GF-D8 (cell line): Measurements from ENCODE around the gene OR2B2.
A peak's percentile ranks its signal among the peaks of the same experiment; 100 is the strongest.

ENCODE experiments used
- DNase-seq: peaks from one replicate; lab custom pipeline; 2025; lab: John Stamatoyannopoulos, UW

Gene OR2B2

DNA sequence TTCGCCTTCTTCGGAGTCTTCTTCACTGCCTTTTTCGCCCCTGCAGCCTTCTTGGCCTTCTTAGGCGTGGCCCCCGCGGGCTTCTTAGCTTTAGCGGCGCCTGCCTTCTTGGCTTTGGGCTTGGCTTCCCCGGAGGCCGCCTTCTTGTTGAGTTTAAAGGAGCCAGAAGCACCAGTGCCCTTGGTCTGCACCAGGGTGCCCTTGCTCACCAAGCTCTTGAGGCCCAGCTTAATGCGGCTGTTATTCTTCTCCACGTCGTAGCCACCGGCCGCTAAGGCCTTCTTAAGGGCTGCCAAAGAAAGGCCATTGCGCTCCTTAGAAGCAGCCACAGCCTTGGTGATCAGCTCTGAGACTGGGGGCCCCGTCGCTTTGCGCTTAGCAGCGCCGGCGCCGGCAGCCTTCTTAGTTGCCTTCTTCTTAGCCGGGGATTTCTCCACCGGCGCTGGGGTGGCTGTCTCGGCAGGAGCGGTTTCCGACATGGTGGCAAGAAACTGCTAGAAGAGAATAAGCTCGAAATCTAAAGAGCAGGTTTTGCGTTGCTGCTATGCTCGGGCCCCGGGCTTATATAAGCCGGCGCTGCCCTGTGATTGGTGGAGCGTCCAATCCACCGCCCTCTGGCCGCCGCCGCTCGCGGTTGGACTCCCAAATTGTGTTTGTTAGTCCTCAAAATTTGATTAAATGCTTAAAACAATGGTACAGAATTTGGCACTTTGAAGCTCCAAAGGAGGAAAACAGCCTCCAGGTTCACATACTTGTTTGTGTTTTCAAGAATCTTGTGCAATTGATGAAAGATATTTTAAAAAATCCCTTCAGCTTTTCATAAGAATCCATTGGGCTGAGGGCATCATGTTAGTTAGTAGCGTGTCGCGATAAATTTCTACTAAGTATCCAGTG, 44.9 kb downstream of the OR2B2 start:
- peak; percentile 84 for DNase-seq

DNA sequence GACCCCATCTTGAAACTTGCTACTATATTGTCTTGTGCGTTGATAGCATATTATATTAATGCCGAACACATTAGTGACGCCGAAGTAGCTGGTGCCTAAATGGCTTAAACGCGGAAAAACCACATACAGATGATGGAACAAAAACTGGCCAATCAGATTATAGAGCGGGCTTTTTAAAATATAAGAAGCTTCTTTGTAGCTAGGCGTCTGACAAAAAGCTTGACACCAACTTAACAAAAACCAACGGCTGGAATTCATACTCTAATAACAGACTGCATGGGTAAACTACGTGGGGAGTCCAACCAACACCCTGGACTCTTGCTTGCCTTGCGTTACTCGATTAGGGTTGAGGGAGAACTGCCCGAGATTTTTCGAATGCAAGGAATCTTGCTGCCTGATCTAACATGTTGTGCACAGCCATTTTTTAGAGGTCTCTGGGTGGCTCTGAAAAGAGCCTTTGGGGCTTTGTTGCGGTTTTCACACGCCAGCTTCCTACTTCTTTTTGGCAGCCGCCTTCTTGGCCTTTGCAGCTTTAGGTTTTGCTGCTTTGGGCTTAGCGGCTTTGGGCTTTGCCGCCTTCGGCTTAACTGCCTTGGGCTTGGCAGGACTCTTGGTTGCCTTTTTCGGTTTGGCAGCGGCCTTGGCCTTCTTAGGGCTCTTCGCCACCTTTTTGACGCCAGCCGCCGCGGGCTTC, 45.7 kb downstream of the OR2B2 start:
- DNase-seq, result peak; percentile 70

DNA sequence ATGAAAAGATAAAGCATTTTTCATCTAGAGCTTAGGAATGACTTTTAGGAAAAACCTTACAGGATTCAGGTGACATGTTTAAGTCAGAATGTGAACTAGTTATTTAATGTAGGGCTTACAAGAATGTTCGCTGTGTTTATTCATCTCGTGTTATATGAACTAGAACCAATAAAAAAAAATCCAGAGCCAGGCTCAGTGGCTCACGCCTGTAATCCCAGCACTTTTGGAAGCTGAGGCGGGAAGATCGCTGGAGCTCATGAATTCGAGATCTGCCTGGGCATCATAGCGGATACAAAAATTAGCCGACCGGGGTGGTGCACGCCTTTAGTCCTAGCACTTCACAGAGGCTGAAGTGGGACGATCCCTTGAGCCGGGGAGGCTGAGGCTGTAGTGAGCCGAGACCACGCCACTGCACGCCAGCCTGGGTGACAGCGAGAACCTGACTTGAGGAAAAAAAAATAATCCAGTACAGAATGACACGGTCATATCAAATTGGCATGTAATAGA, 46.3 kb downstream of the OR2B2 start:
- no peak for DNase-seq

DNA sequence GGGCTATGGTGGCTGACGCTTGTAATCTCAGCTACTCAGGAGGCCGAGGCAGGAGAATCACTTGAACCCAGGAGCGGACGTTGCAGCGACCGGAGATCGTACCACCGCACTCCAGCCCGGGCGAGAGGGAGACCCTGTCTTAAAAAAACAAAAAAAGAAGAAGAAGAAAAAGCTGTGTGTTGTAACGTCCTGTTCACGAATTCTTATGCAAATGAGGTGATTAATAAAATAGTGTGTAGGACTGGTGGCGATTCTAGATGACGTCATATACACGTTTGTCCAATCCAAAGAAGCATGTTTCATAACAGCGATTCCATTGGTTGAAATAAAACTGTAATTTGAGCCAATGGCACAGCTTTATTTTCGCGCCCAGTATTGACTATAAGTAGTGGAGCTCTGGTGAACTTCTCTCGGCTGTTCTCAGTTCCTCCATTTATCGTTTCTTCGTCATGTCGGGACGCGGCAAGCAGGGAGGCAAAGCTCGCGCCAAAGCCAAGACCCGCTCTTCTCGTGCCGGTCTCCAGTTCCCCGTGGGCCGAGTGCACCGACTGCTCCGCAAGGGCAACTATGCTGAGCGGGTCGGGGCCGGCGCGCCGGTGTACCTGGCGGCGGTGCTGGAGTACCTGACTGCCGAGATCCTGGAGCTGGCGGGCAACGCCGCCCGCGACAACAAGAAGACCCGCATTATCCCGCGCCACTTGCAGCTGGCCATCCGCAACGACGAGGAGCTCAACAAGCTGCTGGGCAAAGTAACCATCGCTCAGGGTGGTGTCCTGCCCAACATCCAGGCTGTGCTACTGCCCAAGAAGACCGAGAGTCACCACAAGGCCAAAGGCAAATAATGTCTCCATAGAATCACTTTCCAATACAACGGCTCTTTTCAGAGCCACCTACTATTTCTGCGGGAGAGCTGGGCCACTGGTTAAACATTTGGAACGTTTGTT, 47.0 kb downstream of the OR2B2 start:
- peak; percentile 98 for DNase-seq

DNA sequence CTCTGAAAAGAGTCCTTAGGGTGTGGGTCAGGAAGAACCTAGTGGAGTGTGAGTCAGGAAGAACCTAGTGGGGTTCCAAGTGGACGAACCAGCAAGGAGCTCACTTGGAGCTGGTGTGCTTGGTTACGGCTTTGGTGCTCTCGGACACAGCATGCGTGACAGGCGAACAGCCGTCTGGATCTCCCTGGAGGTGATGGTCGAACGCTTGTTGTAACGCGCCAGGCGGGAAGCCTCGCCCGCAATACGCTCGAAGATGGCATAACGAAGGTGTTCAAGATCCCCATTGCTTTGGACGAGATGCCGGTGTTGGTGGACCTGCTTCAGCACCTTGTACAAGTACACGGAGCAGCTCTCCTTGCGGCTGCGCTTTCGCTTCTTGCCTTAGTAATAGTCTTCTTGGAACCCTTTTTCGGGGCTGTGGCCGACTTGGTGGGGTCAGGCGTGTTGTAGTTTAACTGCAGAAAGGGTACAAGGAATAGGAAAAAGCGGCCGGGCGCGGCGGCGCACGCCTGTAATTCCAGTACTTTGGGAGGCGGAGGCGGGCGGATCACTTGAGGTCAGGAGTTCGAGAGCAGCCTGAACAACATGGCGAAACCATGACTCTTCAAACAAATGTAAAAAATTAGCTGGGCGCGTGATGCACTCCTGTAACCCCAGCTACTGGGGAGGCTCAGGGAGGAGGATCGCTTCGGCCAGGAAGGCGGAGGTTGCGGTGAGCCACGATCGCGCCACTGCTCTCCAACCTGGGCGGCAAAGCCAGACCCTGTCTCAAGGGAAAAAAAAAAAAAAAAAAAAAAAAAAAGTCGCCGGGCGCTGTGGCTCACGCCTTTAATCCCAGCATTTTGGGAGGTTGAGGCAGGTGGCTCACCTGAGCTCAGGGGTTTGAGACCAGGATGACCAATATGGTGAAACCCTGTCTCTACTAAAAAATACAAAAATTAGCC, 48.0 kb downstream of the OR2B2 start:
- DNase-seq, result no peak

DNA sequence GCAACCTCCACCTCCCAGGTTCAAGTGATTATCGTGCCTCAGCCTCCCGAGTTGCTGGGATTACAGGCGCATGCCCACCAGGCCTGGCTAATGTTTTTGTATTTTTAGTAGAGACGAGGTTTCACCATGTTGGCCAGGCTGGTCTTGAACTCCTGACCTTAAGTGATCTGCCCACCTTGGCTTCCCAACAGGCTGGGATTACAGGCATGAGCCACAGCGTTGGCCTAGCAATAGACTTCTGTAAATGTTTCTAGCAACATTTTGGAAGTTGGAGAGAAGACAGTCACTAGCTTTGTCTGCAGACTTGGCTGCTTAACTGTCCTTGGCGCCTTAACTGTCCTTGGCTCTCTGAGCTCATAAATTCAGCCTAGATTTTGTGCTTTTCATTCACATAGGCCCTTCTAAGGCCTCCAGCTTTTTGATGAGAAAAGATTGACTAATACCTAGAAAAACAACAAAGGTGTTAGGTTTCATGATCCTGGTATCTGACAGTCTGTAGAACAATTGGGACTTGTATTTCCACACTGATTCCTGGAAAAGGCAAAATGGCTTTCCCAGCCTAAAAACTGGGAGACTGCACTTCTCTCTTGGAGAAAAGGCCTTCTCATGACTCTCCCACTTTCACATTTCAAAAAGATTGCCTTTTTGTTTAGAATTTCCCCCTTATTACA, 49.7 kb downstream of the OR2B2 start:
- no peak for DNase-seq

DNA sequence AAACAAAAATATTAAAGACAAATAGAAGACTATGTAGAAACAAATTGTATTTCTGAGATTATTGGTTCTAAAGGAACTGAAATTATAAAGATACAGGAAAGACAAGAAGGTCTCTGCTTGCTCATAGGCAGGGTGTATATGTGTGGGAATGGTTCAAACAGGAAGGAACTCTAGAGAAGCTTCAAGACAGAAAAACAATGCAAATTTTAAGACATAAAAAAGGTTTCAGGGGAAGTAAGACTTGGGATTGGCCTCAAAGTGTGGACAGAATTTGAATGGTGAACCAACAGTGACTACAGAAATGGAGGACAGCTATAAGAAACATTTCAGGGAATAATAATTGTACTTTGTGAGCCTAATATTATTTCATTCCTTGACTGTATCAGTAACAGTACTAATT, 50.3 kb downstream of the OR2B2 start:
- DNase-seq, result no peak

DNA sequence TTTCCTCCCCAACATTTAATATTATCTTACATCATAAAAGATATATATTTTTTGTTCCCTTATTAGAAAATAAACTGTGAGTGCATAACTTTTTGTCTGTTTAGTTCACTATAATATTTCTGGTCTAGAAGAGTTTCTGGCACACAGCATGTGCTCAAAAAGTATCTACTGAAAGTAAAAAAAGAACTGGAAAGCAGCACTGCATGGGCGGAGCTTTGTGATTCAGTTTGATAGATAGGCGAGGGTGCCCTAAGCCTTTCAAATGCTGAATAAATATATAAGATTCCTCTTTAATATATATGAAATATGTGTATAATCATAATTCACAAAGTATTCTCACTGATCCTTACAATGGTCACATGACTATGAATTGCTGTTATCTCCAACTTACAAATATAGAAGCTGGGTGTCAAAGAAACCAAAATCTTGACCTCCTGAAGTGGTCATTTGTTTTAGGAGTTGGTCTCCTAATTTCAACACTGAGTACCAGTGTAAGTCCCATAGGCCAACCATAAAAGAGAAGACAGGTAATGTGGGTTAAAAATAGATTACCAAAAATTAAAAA, 50.8 kb downstream of the OR2B2 start:
- no peak for DNase-seq
